H1 (cell line): ENCODE data around the gene TMEM14B. TPM values are rescaled to one million over a fixed set of nuclear protein-coding genes. Genes with fewer than 3 reads are reported as not detected.

Source experiments
- CTCF ChIA-PET: fragments of 300-600 bp; sonication (Branson Sonifier 250); formaldehyde crosslinking; loops from one replicate; lab custom pipeline; 2021; ENCODE audit not compliant: partially characterized antibody; lab: Charles Lee
- POLR2A ChIA-PET: fragments of 300-600 bp; sonication (Branson Sonifier 250); formaldehyde crosslinking; loops from one replicate; lab custom pipeline; 2021; ENCODE audit warnings: inconsistent platforms; ENCODE audit not compliant: partially characterized antibody; lab: Charles Lee
- DNase-seq, 2 experiments: peaks; one replicate each; pipeline versions ENCODE4 v3.0.0 to v3.0.0-alpha.2; 2010 to 2022; ENCODE audit warnings: low spot score in 2 of 2, low read depth in 1 of 2, mixed read lengths in 1 of 2
- FAIRE-seq: peaks from 2 replicates; lab custom pipeline; 2011; peaks lifted over from hg19 to GRCh38; lab: Jason Lieb, UNC
- H2AFZ ChIP-seq: 2 replicates; pipeline ENCODE4 v1.8.1; 2012; ENCODE audit warnings: low read length, inconsistent platforms
- H2AK5ac ChIP-seq: 2 replicates; pipeline ENCODE4 v1.6.1; 2013; ENCODE audit warnings: low read depth, low read length
- H2BK120ac ChIP-seq: replicated peaks from 2 replicates; pipeline ENCODE3; 2013; ENCODE audit warnings: low read depth, low read length, inconsistent platforms
- H2BK12ac ChIP-seq: 2 replicates; pipeline ENCODE4 v1.6.1; 2013; ENCODE audit warnings: low read depth, low read length
- H2BK15ac ChIP-seq: 2 replicates; pipeline ENCODE4 v1.6.1; 2013; ENCODE audit warnings: low read length
- H2BK20ac ChIP-seq: 2 replicates; pipeline ENCODE4 v1.6.1; 2013; ENCODE audit warnings: low read length
- H2BK5ac ChIP-seq: 2 replicates; pipeline ENCODE4 v1.6.1; 2013; ENCODE audit warnings: low read depth, low read length
- H3K14ac ChIP-seq: 2 replicates; pipeline ENCODE4 v1.6.1; 2013; ENCODE audit warnings: inconsistent platforms; ENCODE audit not compliant: insufficient read length
- H3K18ac ChIP-seq: 2 replicates; pipeline ENCODE4 v1.6.1; 2013; ENCODE audit warnings: low read length; ENCODE audit errors: extremely low read depth
- H3K23ac ChIP-seq: 2 replicates; pipeline ENCODE4 v1.6.1; 2013; ENCODE audit warnings: inconsistent platforms; ENCODE audit not compliant: insufficient read length
- H3K23me2 ChIP-seq: 2 replicates; pipeline ENCODE4 v1.6.1; 2013; ENCODE audit warnings: low read depth, low read length
- H3K27ac ChIP-seq: 2 replicates; pipeline ENCODE4 v1.6.1; 2011; ENCODE audit warnings: low read depth, low read length, inconsistent platforms
- H3K27me3 ChIP-seq, 4 experiments: replicated peaks in 1 of 4; 1 replicate in 1 of 4; 2 replicates in 3 of 4; pipeline versions ENCODE4 v1.6.1 to v1.8.1; 2011 to 2013; ENCODE audit warnings: low read length in 3 of 4, mild to moderate bottlenecking in 3 of 4, inconsistent platforms in 2 of 4, mixed read lengths in 2 of 4, moderate library complexity in 1 of 4; ENCODE audit not compliant: control insufficient read depth in 3 of 4, insufficient read depth in 3 of 4; ENCODE audit errors: extremely low read depth in 1 of 4
- H3K36me3 ChIP-seq, 4 experiments: 2 replicates each; pipeline versions ENCODE4 v1.6.1 to v1.8.1; 2011 to 2013; ENCODE audit warnings: mild to moderate bottlenecking in 4 of 4, low read length in 3 of 4, moderate library complexity in 2 of 4, control low read depth in 1 of 4, inconsistent platforms in 1 of 4; ENCODE audit not compliant: insufficient read depth in 4 of 4, control insufficient read depth in 2 of 4
- H3K4ac ChIP-seq: replicated peaks from 2 replicates; pipeline ENCODE3; 2013; ENCODE audit warnings: low read length, low read depth, mixed read lengths, inconsistent platforms; ENCODE audit not compliant: insufficient read length
- H3K4me1 ChIP-seq, 4 experiments: replicated peaks in 1 of 4; 1 replicate in 1 of 4; 2 replicates in 3 of 4; pipeline versions ENCODE4 v1.6.1 to v1.8.1; 2011 to 2013; ENCODE audit warnings: low read length in 3 of 4, inconsistent platforms in 2 of 4, mixed read lengths in 1 of 4; ENCODE audit not compliant: insufficient read depth in 4 of 4, control insufficient read depth in 3 of 4
- H3K4me2 ChIP-seq, 2 experiments: 2 replicates each; pipeline versions ENCODE4 v1.6.1 to v1.8.1; 2011 to 2013; ENCODE audit warnings: low read depth in 2 of 2, low read length in 2 of 2, control low read depth in 1 of 2, inconsistent platforms in 1 of 2, mild to moderate bottlenecking in 1 of 2; ENCODE audit not compliant: insufficient read depth in 1 of 2
- H3K4me3 ChIP-seq, 4 experiments: fragments of 200-600, 300-600 bp in 1 of 4; sonication (generic), shearing (Covaris generic), sonication (Bioruptor Twin) in 1 of 4; 2 replicates each; pipeline versions ENCODE4 v1.5.1 to v1.8.1; 2011 to 2016; ENCODE audit warnings: low read length in 4 of 4, low read depth in 3 of 4, control low read depth in 2 of 4, inconsistent platforms in 2 of 4, mild to moderate bottlenecking in 2 of 4, mixed read lengths in 1 of 4, moderate library complexity in 1 of 4; ENCODE audit not compliant: insufficient read depth in 2 of 4; ENCODE audit errors: extremely low read depth in 1 of 4
- H3K56ac ChIP-seq: replicated peaks from 2 replicates; pipeline ENCODE3; 2013; ENCODE audit warnings: low read depth, mild to moderate bottlenecking, mixed read lengths, low read length, inconsistent platforms; ENCODE audit not compliant: insufficient read length
- H3K79me1 ChIP-seq: 2 replicates; pipeline ENCODE4 v1.6.1; 2013; ENCODE audit warnings: low read depth, low read length, control low read depth
- H3K79me2 ChIP-seq, 2 experiments: 2 replicates each; pipeline versions ENCODE4 v1.6.1 to v1.8.1; 2012 to 2013; ENCODE audit warnings: low read length in 2 of 2, mild to moderate bottlenecking in 2 of 2, inconsistent platforms in 1 of 2; ENCODE audit not compliant: insufficient read depth in 2 of 2, control insufficient read depth in 1 of 2
- H3K9ac ChIP-seq, 4 experiments: replicated peaks in 1 of 4; 1 replicate in 1 of 4; 2 replicates in 3 of 4; pipeline versions ENCODE4 v1.6.1 to v1.8.1; 2011 to 2013; ENCODE audit warnings: low read depth in 3 of 4, low read length in 3 of 4, control low read depth in 2 of 4, mild to moderate bottlenecking in 2 of 4, moderate library complexity in 2 of 4, inconsistent platforms in 1 of 4; ENCODE audit errors: extremely low read depth in 1 of 4
- H3K9me3 ChIP-seq, 2 experiments: 2 replicates each; pipeline versions ENCODE4 v1.6.1 to v1.8.1; 2012 to 2013; ENCODE audit warnings: mild to moderate bottlenecking in 2 of 2, moderate library complexity in 2 of 2, control low read depth in 1 of 2, inconsistent platforms in 1 of 2, low read depth in 1 of 2, low read length in 1 of 2, mixed read lengths in 1 of 2; ENCODE audit not compliant: insufficient read depth in 2 of 2
- H4K20me1 ChIP-seq, 2 experiments: replicated peaks in 1 of 2; 2 replicates each; pipeline versions ENCODE3 to v1.8.1; 2011 to 2013; ENCODE audit warnings: inconsistent platforms in 2 of 2, low read length in 2 of 2, mild to moderate bottlenecking in 1 of 2; ENCODE audit not compliant: insufficient read depth in 2 of 2, control insufficient read depth in 1 of 2
- H4K5ac ChIP-seq: 2 replicates; pipeline ENCODE4 v1.6.1; 2013; ENCODE audit warnings: low read length, low read depth, mixed read lengths, inconsistent platforms; ENCODE audit not compliant: insufficient read length
- H4K8ac ChIP-seq: 2 replicates; pipeline ENCODE4 v1.8.0; 2013; ENCODE audit warnings: mild to moderate bottlenecking, moderate library complexity, low read length, inconsistent platforms; ENCODE audit not compliant: insufficient read depth; ENCODE audit errors: extremely low read depth
- H4K91ac ChIP-seq: replicated peaks from 2 replicates; pipeline ENCODE3; 2013; ENCODE audit warnings: low read length, mixed read lengths, inconsistent platforms; ENCODE audit not compliant: insufficient read length
- CBX8 ChIP-seq: fragments of 300-800, 300-1000 bp; sonication (generic); IDR thresholded peaks from 2 replicates; pipeline ENCODE4 v1.7.1; 2016; ENCODE audit warnings: low read depth, low read length, borderline replicate concordance
- CHD1 ChIP-seq: IDR thresholded peaks from 2 replicates; pipeline ENCODE4 v1.6.1; 2012; ENCODE audit warnings: low read depth, low read length, improper control_type of control experiment
- GTF2F1 ChIP-seq: IDR thresholded peaks from 2 replicates; pipeline ENCODE4 v1.6.1; 2012; ENCODE audit warnings: low read depth, low read length, improper control_type of control experiment, borderline replicate concordance
- HDAC2 ChIP-seq, 2 experiments: fragments of 300-600 bp in 1 of 2; sonication (generic) in 1 of 2; IDR thresholded peaks; 2 replicates each; pipeline ENCODE4 v1.6.1; 2011 to 2012; ENCODE audit warnings: low read depth in 2 of 2, low read length in 2 of 2, mild to moderate bottlenecking in 2 of 2, moderate library complexity in 2 of 2, borderline replicate concordance in 1 of 2, inconsistent platforms in 1 of 2
- HDAC6 ChIP-seq: IDR thresholded peaks from one replicate; pipeline ENCODE4 v1.7.1; 2012; ENCODE audit warnings: low read depth, mild to moderate bottlenecking, inconsistent platforms, low read length, moderate library complexity
- KDM5A ChIP-seq: fragments of 200-600 bp; IDR thresholded peaks from 2 replicates; pipeline ENCODE4 v1.7.1; 2012; ENCODE audit warnings: mild to moderate bottlenecking, low read length, inconsistent platforms, mixed read lengths
- MAFK ChIP-seq: IDR thresholded peaks from 2 replicates; pipeline ENCODE4 v1.6.1; 2012; ENCODE audit warnings: low read depth, mild to moderate bottlenecking, improper control_type of control experiment, low read length
- NANOG ChIP-seq: IDR thresholded peaks from 2 replicates; pipeline ENCODE4 v1.6.1; 2011; ENCODE audit warnings: low read length, low read depth, mild to moderate bottlenecking, inconsistent platforms; ENCODE audit not compliant: insufficient read depth, poor library complexity, severe bottlenecking
- POLR2A ChIP-seq, 2 experiments: IDR thresholded peaks; 1 replicate in 1 of 2; 2 replicates in 1 of 2; pipeline ENCODE4 v1.6.1; 2011; ENCODE audit warnings: low read depth in 2 of 2, low read length in 2 of 2, mild to moderate bottlenecking in 2 of 2; ENCODE audit errors: control extremely low read depth in 1 of 2
- POLR2AphosphoS5 ChIP-seq: IDR thresholded peaks from 2 replicates; pipeline ENCODE4 v1.6.1; 2011; ENCODE audit warnings: low read depth, low read length
- POU5F1 ChIP-seq: IDR thresholded peaks from 2 replicates; pipeline ENCODE4 v1.6.1; 2011; ENCODE audit warnings: low read depth, mild to moderate bottlenecking, low read length, moderate library complexity
- RXRA ChIP-seq: IDR thresholded peaks from 2 replicates; pipeline ENCODE4 v1.6.1; 2011; ENCODE audit warnings: low read depth, mild to moderate bottlenecking, low read length, moderate library complexity; ENCODE audit not compliant: insufficient read depth
- TAF7 ChIP-seq: optimal IDR thresholded peaks from 2 replicates; pipeline ENCODE3; 2011; ENCODE audit warnings: low read depth, mild to moderate bottlenecking, inconsistent platforms, low read length, moderate library complexity, borderline replicate concordance
- TCF12 ChIP-seq: IDR thresholded peaks from 2 replicates; pipeline ENCODE4 v1.6.1; 2011; ENCODE audit warnings: low read depth, mild to moderate bottlenecking, low read length
- YY1 ChIP-seq: IDR thresholded peaks from 2 replicates; pipeline ENCODE4 v1.6.1; 2011; ENCODE audit warnings: low read depth, mild to moderate bottlenecking, low read length
- WGBS, 2 experiments: shearing (Covaris generic) in 1 of 2; methylation state at CpG; one replicate each; pipeline versions ENCODE4 v1.1.6 to v1.1.7; 2013 to 2015; ENCODE audit warnings: low lambda C conversion rate in 2 of 2, mixed read lengths in 2 of 2, inconsistent platforms in 1 of 2, low coverage in 1 of 2, missing lambda C conversion rate in 1 of 2; ENCODE audit not compliant: insufficient replicate concordance in 2 of 2, insufficient coverage in 1 of 2, insufficient read length in 1 of 2; ENCODE audit errors: extremely low coverage in 1 of 2, missing lambda C conversion rate in 1 of 2; 5-methylcytosine and 5-hydroxymethylcytosine counted together
- polyA plus RNA-seq, 7 experiments: library from polyadenylated mRNA; depleted of rRNA in 3 of 7; stranded (reverse) in 5 of 7; unstranded in 2 of 7; fragments of >200 nt in 5 of 7; fragments of 200-250 nt in 2 of 7; gene quantifications; 1 replicate in 5 of 7; 2 replicates in 1 of 7; 4 replicates in 1 of 7; pipeline versions ENCODE4 v1.2.1 to v1.2.3, GENCODE V29; 2011 to 2013; ENCODE audit warnings: missing spikeins in 2 of 7, mixed read lengths in 2 of 7
- total RNA-seq: library from RNA; stranded (reverse); fragmentation: NEBNext Ultra II Directional; extraction: Animal tissue kit (Norgen Biotek cat#: 25700); gene quantifications from 2 replicates; pipeline ENCODE4 v1.2.1, GENCODE V29; 2021

TMEM14B gene
- total and polyA plus RNA-seq, 2 of the 8 experiments (the other 6 are each of a cell fraction or from before 2014, with no cell fraction given) = 84.6 to 109 TPM

DNA sequence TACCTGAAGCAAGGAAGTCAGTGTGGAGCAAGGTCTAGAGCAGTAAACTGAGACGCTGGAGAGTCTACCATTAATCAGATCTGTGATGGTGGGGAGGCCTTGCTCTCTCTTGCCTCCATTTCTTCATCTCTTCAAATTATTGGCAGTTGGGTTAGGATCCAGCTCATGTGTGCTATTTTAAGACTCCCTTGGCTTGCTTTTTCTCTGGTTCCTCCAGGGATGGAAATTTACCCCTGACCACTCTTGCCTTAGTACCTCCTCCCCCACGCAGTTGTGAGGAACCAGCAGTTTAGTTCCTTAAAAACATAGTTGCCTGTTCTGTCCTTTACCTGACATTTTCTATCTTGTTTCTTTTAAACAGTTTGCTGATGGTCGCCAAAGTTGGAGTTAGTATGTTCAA lies 17.4 kb upstream of the TMEM14B start:
- DNase-seq = peak in 1 of 2 experiments; percentile 14
- H4K8ac ChIP-seq = no peak overlapping the region
- no peak overlapping the region for H2BK20ac ChIP-seq
- H3K56ac ChIP-seq = no peak overlapping the region
- H2BK5ac ChIP-seq = no peak overlapping the region
- no peak overlapping the region for H3K14ac ChIP-seq
- H3K36me3 ChIP-seq = peaks cover 6 to 54% (median 30%) of the 10 kb centered on the region in 4 experiments
- no peak overlapping the region for H3K9ac ChIP-seq
- no peak overlapping the region for H3K4me3 ChIP-seq
- no peak overlapping the region for H3K4ac ChIP-seq
- peaks cover 3% of the 10 kb centered on the region; the same call in 1 of the 2 replicates for H3K79me1 ChIP-seq
- no peak overlapping the region for H2BK12ac ChIP-seq
- H3K27me3 ChIP-seq = no peaks in the 10 kb centered on the region
- peaks cover 0 to 2% of the 10 kb centered on the region in 2 experiments; a peak in 1 of 4 replicates for H3K79me2 ChIP-seq
- H2AFZ ChIP-seq = no peak overlapping the region
- no peaks in the 10 kb centered on the region for H3K9me3 ChIP-seq
- no peak overlapping the region for H2BK15ac ChIP-seq
- no peak overlapping the region for H3K27ac ChIP-seq
- WGBS, 2 experiments = 86% methylated on average over 3 of the region's 3 CpGs; no CpG with 5 or more reads in 1 of the 2 experiments
- no peak overlapping the region for H4K91ac ChIP-seq
- H3K18ac ChIP-seq = no peak overlapping the region
- ChIA-PET POLR2A (no interaction called here), CTCF (interaction anchor here (0.7 to 1.8 kb wide), 4 partner anchors 10 to 316 kb away, joined by 3 to 5 read pairs (median 3); no protein-coding TSS in a partner anchor)
- H3K23ac ChIP-seq = no peak overlapping the region
- H3K4me1 ChIP-seq = no peaks in the 10 kb centered on the region
- no peak for FAIRE-seq
- H3K4me2 ChIP-seq = no peak overlapping the region
- H4K20me1 ChIP-seq = peaks cover 0 to 1% of the 10 kb centered on the region in 2 experiments
- no peaks in the 10 kb centered on the region for H3K23me2 ChIP-seq
- H4K5ac ChIP-seq = no peak overlapping the region
- no peak overlapping the region for H2BK120ac ChIP-seq
- H2AK5ac ChIP-seq = no peak overlapping the region
- TF ChIP-seq HDAC2 (IDR thresholded peaks at IDR 0.05; ENCODE audit: borderline replicate concordance in 1 of 2, low read depth in 2 of 2, low read length in 2 of 2) (no peak), CBX8 (no peak), KDM5A (no peak), POLR2A (IDR thresholded peaks at IDR 0.05; ENCODE audit: control extremely low read depth in 1 of 2, low read depth in 2 of 2, low read length in 2 of 2) (no peak), CHD1 (no peak), GTF2F1 (no peak), NANOG (no peak), YY1 (no peak), HDAC6 (no peak), POLR2AphosphoS5 (no peak), MAFK (no peak), POU5F1 (no peak), RXRA (no peak), TCF12 (no peak), TAF7 (no peak)
